NCI-H2029 (cell line): ENCODE data around the gene STK31.
"Not testable (repeated sequence)": the region's sequence is repeated elsewhere in the genome, so short reads cannot be mapped to it uniquely, and the experiment has no call there.

Experiments used
- DNase-seq: peaks from one replicate; lab custom pipeline; 2025; lab: John Stamatoyannopoulos, UW

The STK31 gene

DNA sequence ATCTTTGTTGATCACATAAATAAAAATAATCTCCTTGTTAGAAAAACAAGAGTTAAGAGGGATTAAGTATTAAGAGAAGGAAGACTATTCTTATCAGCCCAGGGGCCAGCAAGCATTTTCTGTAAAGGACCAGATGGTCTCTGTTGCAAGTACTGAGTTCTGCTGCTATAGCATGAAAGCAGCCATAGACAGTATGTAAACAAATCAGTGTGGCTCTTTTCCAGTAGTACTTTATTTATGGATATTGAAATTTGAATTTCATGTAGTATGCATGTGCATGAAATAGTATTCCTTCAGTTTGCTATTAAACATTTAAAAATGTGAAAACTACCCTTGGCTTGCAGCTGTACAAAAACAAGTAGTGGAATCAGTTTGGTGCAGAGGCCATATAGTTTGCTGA is 81.7 kb downstream of the STK31 start:
- no peak for DNase-seq

DNA sequence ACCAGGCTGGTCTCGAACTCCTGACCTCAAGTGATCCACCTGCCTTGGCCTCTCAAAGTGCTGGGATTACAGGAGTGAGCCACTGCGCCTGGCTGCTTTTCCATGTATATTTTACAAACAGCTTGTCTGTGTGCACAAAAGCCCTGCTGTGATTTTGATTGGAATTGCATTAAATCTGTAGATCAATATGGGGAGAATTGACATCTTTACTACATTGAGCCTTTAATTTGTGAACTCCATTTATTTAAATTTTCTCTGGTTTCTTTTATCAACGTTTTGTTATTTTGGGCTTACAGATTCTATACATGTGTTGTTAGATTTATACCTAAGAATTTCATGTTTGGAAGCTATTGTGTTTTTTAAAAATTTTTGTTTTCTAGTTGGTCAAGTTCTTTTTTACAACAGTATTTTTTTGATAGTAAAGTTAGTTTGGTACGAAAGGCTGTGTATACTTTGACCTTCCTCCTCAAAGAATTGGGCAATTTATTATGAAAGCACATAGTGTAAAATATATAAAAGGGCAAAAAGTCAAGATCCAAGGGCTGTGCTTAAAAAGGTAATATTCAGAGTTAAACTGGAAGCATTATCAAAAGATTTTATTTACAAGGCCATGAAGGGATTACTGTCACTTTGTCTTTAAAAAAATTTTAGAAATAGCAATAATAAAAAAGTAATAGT is 92.8 kb downstream of the STK31 start:
- no peak for DNase-seq

DNA sequence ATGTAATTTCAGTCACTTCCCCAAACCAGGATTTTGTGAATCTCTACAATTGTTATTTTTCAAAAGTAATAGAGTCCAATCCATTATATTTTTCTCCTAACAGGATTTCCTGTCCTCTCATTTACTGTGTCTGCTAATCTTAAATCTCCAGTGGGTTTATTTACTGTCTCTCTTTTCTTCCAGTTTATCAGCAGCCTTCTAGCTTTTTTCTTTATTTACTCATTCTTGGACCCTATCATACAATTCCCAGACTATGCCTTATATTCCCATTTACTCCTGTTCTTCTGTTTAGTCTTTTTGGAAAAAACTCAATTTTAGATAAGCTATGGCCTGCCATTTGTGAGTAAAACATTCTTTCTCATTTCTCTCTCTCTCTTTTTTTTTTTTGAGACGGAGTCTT is 94.7 kb downstream of the STK31 start:
- DNase-seq, result no peak

DNA sequence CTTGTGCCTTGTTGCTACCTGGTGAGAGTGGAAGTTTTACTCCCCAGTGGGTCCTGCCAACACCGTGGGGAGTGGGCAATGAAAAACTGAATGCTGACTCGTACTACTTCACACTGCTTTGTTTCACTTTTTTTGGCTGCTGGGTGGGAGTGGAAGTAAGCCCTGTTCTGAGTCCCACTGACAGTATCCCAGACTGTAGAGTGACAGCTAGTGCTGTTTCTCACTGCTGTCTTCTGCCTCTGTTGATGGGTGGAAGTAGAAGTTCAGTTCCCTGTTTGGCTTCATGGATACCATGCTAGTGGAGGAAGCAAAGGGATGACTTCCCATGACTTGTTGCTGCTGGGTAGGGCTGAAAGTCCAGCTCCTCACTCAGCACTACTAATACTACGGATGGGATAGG is 98.4 kb downstream of the STK31 start:
- no peak for DNase-seq

DNA sequence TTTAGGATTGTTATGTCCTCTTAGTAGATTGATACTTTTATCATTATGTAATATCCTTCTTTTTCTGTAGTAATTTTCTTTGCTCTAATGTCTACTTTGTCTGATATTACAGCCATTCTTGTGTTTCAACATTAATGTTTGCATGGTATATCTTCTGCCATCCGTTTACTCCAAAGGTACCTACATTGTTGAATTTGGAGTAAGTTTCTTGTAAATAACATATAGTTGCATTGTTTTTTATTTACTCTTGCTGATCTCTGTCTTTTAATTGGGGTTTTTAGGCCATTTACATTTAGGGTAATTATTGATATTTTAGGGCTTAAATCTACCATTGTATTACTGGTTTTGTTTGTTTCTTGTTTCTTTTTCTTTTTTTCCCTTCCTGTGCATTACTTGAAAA is 100.1 kb downstream of the STK31 start:
- DNase-seq, result no peak

DNA sequence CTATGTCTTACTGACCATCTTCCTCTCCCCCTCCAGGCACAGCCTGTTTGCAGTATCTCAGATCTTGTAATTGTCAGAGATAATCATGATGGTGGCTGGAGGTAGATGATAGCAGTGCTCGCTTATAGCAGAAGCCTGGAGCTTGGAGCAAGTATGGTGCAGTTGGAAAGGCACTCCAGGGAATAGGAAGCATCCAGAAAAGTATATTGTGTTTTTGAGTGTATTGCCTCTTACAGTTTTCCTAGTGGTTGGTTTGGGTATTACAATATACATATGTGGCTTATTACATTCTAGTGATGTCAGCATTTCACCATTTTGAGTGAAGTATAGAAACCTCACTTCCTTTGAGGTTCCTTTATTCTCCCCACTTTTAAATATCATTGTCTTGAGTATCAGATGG is 101.5 kb downstream of the STK31 start:
- no peak for DNase-seq

DNA sequence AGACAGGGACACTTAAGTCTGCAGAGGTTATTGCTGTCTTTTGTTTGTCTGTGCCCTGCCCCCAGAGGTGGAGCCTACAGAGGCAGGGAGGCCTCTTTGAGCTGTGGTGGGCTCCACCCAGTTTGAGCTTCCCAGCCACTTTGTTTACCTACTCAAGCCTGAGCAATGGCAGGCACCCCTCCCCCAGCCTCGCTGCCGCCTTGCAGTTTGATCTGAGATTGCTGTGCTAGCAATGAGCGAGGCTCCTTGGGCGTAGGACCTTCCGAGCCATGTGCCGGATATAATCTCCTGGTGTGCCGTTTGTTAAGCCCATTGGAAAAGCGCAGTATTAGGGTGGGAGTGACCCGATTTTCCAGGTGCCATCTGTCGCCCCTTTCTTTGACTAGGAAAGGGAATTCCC is 118.1 kb downstream of the STK31 start:
- not testable (repeated sequence) for DNase-seq

DNA sequence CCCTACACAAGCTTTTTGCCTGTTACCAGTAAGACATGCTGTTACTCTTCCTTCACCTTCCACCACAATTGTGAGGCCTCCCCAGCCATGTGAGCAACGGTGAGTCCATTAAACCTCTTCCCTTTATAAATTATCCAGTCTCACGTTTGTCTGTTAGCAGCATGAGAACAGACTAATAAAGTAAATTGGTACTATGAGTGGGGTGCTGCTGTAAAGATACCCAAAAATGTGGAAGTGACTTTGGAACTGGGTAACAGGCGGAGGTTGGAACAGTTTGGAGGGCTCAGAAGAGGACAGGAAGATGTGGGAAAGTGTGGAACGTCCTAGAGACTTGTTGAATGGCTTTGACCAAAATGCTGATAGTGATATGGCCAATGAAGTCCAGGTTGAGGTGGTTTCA is 122.7 kb downstream of the STK31 start:
- DNase-seq, result not testable (repeated sequence)

DNA sequence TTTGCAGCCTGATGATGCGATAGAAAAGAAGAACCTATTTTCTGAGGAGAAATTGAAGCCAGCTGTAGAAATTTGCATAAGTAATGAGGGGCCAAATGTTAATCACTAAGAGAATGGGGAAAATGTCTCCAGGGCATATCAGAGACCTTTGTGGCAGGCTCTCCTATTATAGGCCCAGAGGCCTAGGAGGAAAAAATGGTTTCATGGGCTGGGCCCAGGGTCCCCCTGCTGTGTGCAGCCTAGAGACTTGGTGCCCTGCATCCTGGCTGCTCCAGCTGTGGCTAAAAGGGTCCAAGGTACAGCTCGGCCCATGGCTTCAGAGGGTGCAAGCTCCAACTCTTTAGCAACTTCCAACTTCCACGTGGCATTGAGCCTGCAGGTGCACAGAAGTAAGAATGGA is 123.4 kb downstream of the STK31 start:
- DNase-seq, result no peak

DNA sequence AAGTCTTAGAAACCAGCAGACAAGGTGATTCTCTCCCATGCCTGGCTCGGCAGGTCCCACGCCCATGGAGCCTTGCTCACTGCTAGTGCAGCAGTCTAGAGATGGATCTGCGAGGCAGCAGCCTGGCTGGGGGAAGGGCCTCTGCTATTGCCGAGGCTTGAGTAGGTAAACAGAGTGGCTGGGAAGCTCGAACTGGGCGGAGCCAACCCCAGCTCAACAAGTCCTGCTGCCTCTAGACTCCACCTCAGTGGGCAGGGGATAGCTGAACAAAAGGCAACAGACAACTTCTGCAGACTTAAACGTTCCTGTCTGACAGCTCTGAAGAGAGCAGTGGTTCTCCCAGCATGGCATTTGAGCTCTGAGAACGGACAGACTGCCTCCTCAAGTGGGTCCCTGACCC is 134.8 kb downstream of the STK31 start:
- DNase-seq, result not testable (repeated sequence)

DNA sequence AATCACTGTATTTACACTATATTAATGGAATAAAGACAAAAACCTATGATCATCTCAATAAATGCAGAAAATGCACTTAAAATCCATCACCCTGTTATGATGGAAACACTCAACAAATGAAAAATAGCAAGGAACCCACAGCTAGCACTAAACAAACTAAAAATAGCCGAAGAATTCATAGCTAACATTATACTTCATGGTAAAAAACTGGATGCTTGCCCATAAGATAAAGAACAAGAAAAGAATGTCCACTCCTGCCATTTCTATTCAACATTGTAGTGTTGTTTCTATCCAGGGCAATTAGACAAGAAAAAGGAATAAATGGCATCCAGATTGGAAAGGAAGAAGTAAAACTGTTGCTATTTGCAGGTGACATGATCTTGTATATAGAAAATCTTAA is 142.1 kb downstream of the STK31 start:
- DNase-seq, result no peak

DNA sequence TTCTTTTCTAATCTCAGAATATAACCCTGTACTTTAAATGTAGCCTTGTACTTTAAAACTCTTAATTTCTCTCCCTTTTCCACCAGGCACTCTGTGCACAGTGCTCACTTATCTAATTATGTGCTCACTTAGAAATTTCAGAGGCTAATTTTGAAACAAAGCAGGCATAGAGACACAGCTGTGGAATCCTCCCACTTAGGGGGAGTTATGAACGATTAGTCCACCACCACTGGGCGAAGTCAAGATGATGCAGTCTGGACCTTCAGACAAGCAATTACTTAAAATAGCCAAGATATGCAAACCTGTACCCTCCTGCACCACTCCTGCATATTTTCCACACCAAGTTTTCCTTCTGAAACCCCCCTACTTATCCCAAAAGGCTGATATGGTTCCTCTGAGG is 143.0 kb downstream of the STK31 start:
- DNase-seq, result no peak

DNA sequence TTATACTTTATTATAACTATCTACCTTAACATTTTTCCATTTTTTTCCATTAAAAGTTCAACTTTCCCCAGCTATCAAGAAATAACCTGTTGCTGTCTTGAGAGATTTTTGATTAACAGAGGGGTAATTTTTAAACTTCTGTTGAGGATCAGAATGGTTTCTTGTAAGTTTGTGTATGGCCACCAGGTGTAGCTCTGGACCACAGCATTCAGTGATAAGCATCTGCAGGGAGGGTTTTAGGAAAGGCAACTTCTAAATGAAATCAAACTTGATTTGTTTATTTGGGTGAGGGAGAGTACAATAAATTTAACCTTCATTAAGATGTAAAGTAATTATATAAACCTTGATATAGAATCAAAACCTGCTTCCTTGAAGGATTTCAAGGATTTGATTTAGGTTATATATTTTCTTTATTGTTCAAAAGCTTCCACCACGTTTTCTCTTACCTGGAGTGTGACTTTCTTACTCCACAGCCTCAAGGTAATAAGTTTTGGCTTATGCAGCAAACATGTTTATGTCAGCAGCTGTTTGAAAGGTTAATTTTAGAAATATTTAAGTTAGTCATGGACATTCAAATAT is 153.3 kb downstream of the STK31 start:
- DNase-seq, result no peak

DNA sequence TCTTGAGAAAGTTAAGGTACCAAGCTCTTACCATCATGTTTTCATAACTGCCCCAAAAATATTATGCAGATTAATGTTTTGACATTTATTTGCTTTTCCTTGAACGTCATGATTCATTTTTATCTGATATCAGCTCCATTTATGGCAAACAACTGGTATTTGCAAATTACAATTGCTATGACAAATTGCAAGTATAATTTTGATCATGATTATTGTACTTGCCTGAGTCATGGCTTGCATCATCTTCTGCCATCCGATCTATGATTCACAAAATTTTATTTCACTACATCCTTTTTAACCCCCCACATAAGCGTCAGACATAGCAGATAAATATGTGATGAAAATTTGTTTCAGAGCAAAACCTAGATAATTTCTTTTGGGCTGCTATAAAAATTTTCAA is 155.0 kb downstream of the STK31 start:
- no peak for DNase-seq

DNA sequence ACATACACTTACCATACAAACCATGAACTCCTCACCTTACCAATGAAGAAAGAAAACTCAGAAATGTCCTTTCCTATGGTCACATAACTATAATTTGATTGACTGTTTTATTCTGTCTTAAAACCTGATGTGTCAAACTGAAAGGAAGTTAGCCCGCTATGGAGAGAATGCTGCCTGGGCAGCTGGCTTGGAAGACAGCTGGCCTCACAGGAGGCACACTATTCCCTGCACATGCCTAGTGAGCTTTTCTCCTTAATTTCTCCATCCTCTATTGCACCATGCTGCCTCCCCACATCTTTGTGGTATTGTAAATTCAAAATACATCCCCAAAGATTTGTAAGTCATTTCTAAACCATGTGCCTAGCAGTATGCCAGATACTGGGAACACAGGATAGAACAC is 163.3 kb downstream of the STK31 start:
- no peak for DNase-seq

DNA sequence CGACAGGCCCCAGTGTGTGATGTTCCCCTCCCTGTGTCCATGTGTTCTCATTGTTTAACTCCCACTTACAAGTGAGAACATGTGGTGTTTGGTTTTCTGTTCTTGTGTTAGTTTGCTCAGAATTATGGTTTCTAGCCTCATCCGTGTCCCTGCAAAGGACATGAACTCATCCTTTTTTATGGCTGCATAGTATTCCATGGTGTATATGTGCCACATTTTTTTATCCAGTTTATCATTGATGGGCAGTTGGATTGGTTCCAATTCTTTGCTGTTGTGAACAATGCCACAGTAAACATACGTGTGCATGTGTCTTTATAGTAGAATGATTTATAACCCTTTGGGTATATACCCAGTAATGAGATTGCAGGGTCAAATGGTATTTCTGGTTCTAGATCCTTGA is 166.5 kb downstream of the STK31 start:
- not testable (repeated sequence) for DNase-seq
